ENCODE measurements around the gene IL17D.

Gene IL17D

DNA sequence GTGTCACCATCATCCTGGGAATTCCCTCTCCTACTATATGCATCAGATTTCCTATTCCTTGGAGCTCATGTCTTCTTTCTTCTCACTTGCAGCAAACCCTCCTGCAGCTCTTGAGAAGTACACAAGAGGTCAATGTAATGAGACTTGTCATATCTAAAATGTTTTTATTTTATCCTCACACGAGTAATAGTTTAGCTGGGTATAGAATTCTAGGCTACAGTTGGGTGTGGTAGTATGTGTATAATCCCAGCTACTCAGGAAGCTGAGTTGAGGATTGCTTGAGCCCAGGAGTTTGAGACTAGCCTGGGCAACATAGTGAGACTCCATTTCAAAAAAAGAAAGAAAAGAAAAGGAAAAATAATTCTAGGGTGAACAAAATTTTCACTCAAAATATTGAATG is 45.9 kb downstream of the IL17D start:
- Histone ChIP-seq H3K4me1 (ENCODE audit: control insufficient read depth, insufficient read depth, low read length) (no peaks in the 10 kb centered on the region), H3K27me3 (ENCODE audit: control insufficient read depth, insufficient read depth, low read length) (no peaks in the 10 kb centered on the region), H3K27ac (ENCODE audit: low read depth, low read length) (no peak overlapping the region), H3K9ac (ENCODE audit: low read depth, low read length) (no peak overlapping the region), H3K36me3 (ENCODE audit: control insufficient read depth, insufficient read depth, low read length) (no peaks in the 10 kb centered on the region), H3K4me3 (ENCODE audit: low read depth, low read length) (no peak overlapping the region), H3K9me3 (ENCODE audit: control insufficient read depth, insufficient read depth, low read length) (no peaks in the 10 kb centered on the region; the same call in 1 of the 2 replicates)

DNA sequence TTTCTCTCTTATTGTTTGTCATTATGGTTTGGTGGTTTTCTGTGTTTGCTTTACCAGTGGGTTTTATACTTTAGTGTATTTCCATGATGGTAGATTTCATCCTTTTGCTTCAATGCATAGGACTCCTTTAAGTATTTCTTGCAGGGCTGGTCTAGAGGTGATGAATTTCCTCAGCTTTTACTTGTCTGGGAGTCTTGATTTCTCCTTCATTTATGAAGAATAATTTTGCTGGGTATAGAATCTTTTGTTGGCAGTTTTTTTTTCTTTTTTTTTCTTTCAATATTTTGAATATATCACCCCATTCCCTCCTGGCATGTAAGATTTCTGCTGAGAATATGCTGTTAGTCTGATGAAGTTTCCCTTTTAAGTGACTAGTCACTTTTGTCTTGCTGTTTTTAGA is 50.5 kb downstream of the IL17D start:
- no peak overlapping the region for H3K27ac ChIP-seq (ENCODE audit: low read depth, low read length)
- no peak overlapping the region for H3K9ac ChIP-seq (ENCODE audit: low read depth, low read length)
- H3K27me3 ChIP-seq (ENCODE audit: control insufficient read depth, insufficient read depth, low read length): no peaks in the 10 kb centered on the region
- H3K4me1 ChIP-seq (ENCODE audit: control insufficient read depth, insufficient read depth, low read length): peaks cover 6% of the 10 kb centered on the region; the same call in 1 of the 2 replicates
- H3K4me3 ChIP-seq (ENCODE audit: low read depth, low read length): no peak overlapping the region
- H3K9me3 ChIP-seq (ENCODE audit: control insufficient read depth, insufficient read depth, low read length): peaks cover 7% of the 10 kb centered on the region; the same call in 1 of the 2 replicates
- no peaks in the 10 kb centered on the region for H3K36me3 ChIP-seq (ENCODE audit: control insufficient read depth, insufficient read depth, low read length)

DNA sequence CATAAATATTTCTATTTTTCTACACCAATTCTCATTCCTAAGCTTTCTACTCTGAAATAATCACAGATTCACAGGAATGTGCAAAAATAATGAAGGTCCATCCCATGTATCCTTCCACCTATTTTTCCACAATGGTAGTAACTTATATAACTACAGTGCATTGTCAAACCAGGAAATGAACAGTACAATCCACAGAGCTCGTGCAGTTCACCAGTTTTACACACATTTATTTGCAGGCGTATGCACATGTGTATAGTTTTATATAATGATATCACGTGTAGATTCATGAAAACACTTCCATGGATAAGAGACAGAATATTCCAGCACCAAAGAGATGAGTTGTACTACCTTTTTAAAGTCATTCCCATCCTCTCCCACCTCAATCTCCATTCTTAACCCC is 57.4 kb downstream of the IL17D start:
- Histone ChIP-seq H3K27ac (ENCODE audit: low read depth, low read length) (no peak overlapping the region), H3K9ac (ENCODE audit: low read depth, low read length) (no peak overlapping the region), H3K9me3 (ENCODE audit: control insufficient read depth, insufficient read depth, low read length) (0 out of 2 replicates have a peak, but pooled peaks cover 3% of the 10 kb centered on the region), H3K36me3 (ENCODE audit: control insufficient read depth, insufficient read depth, low read length) (no peaks in the 10 kb centered on the region), H3K27me3 (ENCODE audit: control insufficient read depth, insufficient read depth, low read length) (no peaks in the 10 kb centered on the region), H3K4me3 (ENCODE audit: low read depth, low read length) (no peak overlapping the region), H3K4me1 (ENCODE audit: control insufficient read depth, insufficient read depth, low read length) (peaks cover 6% of the 10 kb centered on the region; the same call in 1 of the 2 replicates)

DNA sequence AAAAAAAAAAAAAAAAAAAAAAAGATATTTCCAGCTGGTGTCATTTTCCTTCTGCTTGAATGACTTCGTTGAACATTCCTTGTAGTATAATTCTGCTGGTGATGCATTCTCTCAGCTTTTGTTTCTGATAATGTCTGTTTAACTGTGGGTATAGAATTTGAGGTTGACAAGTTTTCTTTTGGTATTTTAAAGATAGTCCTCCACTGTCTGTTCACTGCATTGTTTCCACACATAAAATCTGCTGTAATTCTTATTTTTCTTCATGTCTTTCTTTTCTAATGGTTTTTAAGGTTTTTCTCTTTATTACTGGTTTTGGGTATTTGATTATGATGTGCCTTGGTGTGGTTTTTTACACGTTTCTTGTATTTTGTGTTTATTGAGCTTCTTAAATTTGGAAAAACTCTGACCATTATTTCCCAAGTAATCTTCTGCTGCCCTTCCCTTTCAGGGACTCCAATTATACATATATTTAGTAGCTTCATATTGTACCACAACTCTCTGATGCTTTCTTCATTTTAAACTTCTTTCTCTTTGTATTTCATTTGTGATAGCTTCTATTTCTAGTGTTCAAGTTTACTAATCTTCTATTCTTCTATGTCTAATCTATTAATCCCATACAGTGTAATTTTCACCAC is 63.9 kb downstream of the IL17D start:
- Histone ChIP-seq H3K9ac (ENCODE audit: low read depth, low read length) (no peak overlapping the region), H3K4me3 (ENCODE audit: low read depth, low read length) (no peak overlapping the region), H3K27me3 (ENCODE audit: control insufficient read depth, insufficient read depth, low read length) (no peaks in the 10 kb centered on the region), H3K27ac (ENCODE audit: low read depth, low read length) (no peak overlapping the region), H3K36me3 (ENCODE audit: control insufficient read depth, insufficient read depth, low read length) (peaks cover 4% of the 10 kb centered on the region; the same call in 1 of the 2 replicates), H3K9me3 (ENCODE audit: control insufficient read depth, insufficient read depth, low read length) (no peaks in the 10 kb centered on the region), H3K4me1 (ENCODE audit: control insufficient read depth, insufficient read depth, low read length) (peaks cover 2% of the 10 kb centered on the region; the same call in 1 of the 2 replicates)

GRCh38 chr13:20769091-20769490 is 65.6 kb downstream of the IL17D start:
- Histone ChIP-seq H3K27ac (ENCODE audit: low read depth, low read length) (no peak overlapping the region), H3K27me3 (ENCODE audit: control insufficient read depth, insufficient read depth, low read length) (no peaks in the 10 kb centered on the region), H3K4me3 (ENCODE audit: low read depth, low read length) (no peak overlapping the region), H3K9me3 (ENCODE audit: control insufficient read depth, insufficient read depth, low read length) (no peaks in the 10 kb centered on the region), H3K9ac (ENCODE audit: low read depth, low read length) (no peak overlapping the region), H3K4me1 (ENCODE audit: control insufficient read depth, insufficient read depth, low read length) (peaks cover 7% of the 10 kb centered on the region; the same call in 1 of the 2 replicates), H3K36me3 (ENCODE audit: control insufficient read depth, insufficient read depth, low read length) (peaks cover 4% of the 10 kb centered on the region; the same call in 1 of the 2 replicates)

GRCh38 chr13:20769834-20770233 is 66.3 kb downstream of the IL17D start:
- H3K9me3 ChIP-seq (ENCODE audit: control insufficient read depth, insufficient read depth, low read length): no peaks in the 10 kb centered on the region
- peaks cover 4% of the 10 kb centered on the region; the same call in 1 of the 2 replicates for H3K36me3 ChIP-seq (ENCODE audit: control insufficient read depth, insufficient read depth, low read length)
- H3K4me3 ChIP-seq (ENCODE audit: low read depth, low read length): no peak overlapping the region
- no peaks in the 10 kb centered on the region for H3K27me3 ChIP-seq (ENCODE audit: control insufficient read depth, insufficient read depth, low read length)
- no peak overlapping the region for H3K9ac ChIP-seq (ENCODE audit: low read depth, low read length)
- H3K27ac ChIP-seq (ENCODE audit: low read depth, low read length): no peak overlapping the region
- peaks cover 7% of the 10 kb centered on the region; the same call in 1 of the 2 replicates for H3K4me1 ChIP-seq (ENCODE audit: control insufficient read depth, insufficient read depth, low read length)

Data from HUES48 (cell line).